ENCODE results near the gene AK9.

DNA sequence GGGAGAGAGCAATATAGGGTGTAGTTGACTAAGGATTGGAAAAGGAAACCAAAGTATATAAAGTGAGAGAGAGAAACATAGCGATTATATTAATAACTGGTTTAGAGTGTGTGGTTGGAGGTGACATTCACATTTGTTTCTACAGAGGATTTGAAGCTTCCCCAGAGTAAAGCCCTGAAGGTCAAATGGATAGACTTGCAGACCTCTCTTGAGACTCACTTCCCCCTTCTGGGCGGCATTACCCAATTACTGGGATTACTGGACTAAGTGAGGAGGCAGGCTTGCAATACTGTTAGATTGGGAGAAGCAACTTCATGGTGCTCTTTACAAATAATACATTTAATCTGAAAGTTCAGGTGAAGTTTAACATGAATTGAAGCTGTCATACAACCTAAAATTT, 10.8 kb upstream of the AK9 start:
- TF ChIP-seq, protein P1, sequence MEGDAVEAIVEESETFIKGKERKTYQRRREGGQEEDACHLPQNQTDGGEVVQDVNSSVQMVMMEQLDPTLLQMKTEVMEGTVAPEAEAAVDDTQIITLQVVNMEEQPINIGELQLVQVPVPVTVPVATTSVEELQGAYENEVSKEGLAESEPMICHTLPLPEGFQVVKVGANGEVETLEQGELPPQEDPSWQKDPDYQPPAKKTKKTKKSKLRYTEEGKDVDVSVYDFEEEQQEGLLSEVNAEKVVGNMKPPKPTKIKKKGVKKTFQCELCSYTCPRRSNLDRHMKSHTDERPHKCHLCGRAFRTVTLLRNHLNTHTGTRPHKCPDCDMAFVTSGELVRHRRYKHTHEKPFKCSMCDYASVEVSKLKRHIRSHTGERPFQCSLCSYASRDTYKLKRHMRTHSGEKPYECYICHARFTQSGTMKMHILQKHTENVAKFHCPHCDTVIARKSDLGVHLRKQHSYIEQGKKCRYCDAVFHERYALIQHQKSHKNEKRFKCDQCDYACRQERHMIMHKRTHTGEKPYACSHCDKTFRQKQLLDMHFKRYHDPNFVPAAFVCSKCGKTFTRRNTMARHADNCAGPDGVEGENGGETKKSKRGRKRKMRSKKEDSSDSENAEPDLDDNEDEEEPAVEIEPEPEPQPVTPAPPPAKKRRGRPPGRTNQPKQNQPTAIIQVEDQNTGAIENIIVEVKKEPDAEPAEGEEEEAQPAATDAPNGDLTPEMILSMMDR (IDR thresholded peaks at IDR 0.05), result no peak
- TF ChIP-seq POLR2AphosphoS5 (IDR thresholded peaks at IDR 0.05), result no peak
